Fibroblast of skin of scalp (primary cell): ENCODE results near the gene EPO.
"Not testable (repeated sequence)": the region's sequence is repeated elsewhere in the genome, so short reads cannot be mapped to it uniquely, and the experiment has no call there.

Experiments
- DNase-seq: peaks from one replicate; pipeline ENCODE4 v3.0.0-alpha.2; 2013

The EPO gene

DNA sequence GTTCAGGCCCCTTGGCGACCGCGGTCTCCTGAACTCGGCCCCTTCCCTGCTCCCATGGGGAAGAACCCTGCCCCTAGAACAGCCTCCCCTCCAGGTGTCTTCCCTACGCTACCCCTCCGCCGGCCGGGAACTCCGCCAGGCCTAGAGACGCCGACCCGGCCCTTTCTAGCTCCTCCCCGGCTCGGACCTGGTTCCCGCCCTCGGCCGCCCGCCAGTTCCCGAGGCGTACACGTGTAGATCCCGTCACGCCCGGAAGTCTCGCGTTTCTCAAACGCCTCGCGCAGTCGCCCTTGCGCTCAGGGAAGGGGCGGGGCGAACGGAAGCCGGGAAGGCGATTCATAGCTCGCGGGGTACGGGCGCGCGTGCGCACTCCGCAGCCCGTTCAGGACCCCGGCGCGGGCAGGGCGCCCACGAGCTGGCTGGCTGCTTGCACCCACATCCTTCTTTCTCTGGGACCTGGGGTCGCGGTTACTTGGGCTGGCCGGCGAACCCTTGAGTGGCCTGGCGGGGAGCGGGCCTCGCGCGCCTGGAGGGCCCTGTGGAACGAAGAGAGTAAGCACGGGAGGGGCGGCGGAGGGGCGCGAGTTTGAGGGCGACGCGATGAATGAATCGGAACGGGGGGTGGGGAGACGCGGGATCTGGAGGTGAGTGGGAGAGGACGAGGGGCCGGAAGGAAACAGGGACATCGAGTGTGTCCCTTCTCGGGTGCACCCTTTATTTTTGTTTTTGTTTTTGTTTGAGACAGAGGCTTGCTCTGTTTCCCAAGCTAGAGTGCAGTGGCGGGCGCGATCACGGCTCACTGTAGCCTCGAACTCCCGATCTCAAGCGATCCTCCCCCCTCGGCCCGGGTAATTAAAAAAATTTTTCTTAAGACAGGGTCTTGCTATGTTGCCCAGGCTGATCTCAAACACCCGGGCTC, 14.3 kb upstream of the EPO start, which contains the start of gene POP7:
TSS of gene POP7 (plus strand) at position 369 of the 919 bp plus-strand sequence. CDS start 710 bp downstream, outside the sequence.
- peak; percentile 99 for DNase-seq

DNA sequence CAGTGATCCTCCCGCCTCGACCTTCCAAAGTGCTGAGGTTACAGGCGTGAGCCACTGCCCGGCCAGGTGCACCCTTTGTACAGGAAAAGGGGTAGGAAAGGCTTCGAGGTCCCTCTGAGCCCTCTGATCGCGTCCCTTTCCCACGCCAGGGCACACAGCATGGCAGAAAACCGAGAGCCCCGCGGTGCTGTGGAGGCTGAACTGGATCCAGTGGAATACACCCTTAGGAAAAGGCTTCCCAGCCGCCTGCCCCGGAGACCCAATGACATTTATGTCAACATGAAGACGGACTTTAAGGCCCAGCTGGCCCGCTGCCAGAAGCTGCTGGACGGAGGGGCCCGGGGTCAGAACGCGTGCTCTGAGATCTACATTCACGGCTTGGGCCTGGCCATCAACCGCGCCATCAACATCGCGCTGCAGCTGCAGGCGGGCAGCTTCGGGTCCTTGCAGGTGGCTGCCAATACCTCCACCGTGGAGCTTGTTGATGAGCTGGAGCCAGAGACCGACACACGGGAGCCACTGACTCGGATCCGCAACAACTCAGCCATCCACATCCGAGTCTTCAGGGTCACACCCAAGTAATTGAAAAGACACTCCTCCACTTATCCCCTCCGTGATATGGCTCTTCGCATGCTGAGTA, 13.5 kb upstream of the EPO start:
- DNase-seq = no peak

DNA sequence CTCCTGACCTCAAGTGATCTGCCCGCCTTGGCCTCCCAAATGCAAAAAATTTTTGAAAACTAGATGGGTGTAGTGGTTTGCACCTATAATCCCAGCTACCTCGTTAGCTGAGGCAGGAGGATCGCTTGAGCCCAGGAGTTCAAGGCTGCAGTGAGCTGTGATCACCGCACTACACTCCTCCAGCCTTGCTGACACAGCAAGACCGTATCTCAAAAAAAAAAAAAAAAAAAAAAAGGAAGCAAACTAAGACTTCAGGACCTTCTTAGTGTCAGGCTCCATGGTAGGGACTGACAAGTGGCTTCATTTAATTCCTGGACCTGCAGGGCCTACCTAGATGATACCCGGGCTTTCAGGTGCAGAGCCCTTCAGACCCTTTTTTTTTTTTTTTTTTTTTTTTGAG, 11.9 kb upstream of the EPO start:
- DNase-seq = no peak

DNA sequence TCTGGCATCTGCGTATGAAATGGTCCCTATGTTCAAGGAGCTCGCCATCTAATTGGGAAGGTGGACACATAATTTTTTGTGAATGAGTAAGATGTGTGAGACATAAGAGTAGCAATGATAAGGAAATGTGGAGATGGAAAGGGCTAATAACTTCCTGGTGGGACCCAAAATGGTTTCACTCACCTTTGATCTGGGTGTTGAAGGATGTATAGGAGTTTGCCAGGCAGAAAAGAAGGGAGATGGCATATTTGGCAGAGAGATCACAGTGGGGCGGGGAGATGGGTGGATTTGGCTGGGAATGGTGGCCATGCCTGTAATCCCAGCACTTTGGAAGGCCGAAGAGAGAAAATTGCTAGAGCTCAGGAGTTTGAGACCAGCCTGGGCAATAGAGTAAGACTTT, 9.8 kb upstream of the EPO start:
- no peak for DNase-seq

DNA sequence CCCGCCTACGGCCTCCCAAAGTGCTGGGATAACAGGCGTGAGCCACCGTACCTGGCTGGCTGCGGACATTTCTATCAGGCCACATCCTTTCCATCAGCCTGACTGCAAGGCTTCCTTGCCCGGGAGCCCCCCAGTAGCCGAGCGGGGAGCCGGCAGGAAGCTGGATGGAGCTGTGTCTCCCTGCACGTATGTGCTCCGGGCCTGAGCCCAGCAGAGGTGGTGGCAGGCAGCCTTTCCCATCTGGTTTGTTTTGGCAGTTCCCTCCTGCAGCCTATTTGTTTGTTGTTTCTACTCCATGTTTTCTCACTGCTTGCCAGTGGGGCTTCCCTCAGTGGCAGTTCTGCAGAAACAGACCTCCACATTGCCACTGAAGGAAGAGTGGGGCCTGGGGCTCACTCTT, 8.9 kb upstream of the EPO start:
- no peak for DNase-seq

DNA sequence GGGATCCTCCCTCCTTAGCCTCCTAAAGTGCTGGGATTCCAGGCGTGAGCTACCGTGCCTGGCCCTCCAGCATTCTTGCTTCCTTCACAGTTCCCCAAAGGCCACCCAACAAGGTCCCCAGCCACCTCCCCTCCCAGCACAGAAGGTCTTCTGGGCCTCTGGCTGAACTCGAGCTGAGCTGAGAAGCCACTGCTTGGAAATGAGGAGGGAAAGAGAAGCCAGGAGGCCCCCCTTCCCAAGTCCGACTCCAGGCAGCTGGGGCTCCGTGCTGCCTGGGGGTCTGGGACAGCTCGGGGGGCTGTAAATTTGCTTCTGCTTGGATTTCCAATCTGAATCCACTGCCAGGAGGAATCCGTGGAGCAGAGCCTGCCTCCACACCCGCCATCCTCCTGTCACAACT, 5.5 kb upstream of the EPO start:
- DNase-seq = no peak

DNA sequence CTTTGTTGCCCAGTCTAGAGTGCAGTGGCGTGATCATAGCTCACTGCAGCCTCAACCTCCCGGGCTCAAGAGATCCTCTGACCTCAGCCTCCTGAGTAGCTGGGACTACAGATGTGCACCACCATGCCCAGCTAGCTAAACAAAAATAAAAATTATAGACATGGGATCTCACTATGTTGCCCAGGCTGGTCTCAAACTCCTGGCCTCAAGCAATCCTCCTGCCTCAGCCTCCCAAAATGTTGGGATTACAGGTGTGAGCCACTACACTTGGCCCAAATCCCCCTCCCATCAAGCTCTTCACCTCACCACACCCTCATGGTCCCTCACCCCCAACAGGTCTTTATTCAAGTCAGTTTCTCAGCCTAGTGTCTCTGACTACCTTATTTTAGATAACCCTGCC, 3.2 kb upstream of the EPO start:
- DNase-seq = not testable (repeated sequence)

DNA sequence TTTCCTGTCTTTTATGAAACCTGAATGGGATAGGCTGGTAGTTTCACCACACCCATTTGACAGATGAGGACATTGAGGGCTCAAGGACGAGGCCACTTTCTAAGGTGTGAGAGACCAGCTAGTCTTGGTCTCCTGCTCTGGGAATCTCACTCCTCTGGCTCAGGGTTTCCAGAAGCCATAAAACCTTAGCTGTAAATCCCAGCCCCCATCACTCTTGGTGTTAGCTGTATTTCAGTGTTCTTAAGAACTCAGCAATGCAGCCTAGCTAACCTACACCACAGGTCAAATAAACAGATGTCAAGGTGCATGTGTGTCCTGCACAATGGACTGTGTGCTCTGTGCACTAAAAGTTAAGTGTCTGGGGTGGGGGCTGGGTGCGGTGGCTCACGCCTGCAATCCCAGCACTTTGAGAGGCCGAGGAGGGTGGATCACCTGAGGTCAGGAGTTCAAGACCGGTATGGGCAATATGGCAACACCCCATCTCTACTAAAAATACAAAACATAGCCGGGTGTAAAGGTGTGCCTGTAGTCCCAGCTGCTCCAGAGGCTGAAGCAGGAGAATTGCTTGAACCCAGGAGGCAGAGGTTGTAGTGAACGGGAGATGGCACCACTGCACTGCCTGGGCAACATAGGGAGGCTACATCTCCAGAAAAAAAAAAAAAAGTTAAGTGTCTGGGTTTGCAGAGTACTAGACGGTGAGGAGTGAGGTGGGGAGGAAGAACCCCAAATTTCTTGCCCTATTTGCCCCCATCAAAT, 567 bp upstream of the EPO start:
- DNase-seq = peak; percentile 63

DNA sequence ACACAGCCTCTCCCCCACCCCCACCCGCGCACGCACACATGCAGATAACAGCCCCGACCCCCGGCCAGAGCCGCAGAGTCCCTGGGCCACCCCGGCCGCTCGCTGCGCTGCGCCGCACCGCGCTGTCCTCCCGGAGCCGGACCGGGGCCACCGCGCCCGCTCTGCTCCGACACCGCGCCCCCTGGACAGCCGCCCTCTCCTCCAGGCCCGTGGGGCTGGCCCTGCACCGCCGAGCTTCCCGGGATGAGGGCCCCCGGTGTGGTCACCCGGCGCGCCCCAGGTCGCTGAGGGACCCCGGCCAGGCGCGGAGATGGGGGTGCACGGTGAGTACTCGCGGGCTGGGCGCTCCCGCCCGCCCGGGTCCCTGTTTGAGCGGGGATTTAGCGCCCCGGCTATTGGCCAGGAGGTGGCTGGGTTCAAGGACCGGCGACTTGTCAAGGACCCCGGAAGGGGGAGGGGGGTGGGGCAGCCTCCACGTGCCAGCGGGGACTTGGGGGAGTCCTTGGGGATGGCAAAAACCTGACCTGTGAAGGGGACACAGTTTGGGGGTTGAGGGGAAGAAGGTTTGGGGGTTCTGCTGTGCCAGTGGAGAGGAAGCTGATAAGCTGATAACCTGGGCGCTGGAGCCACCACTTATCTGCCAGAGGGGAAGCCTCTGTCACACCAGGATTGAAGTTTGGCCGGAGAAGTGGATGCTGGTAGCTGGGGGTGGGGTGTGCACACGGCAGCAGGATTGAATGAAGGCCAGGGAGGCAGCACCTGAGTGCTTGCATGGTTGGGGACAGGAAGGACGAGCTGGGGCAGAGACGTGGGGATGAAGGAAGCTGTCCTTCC, 620 bp downstream of the EPO start:
- DNase-seq = no peak

DNA sequence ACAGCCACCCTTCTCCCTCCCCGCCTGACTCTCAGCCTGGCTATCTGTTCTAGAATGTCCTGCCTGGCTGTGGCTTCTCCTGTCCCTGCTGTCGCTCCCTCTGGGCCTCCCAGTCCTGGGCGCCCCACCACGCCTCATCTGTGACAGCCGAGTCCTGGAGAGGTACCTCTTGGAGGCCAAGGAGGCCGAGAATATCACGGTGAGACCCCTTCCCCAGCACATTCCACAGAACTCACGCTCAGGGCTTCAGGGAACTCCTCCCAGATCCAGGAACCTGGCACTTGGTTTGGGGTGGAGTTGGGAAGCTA, 1.2 kb downstream of the EPO start:
- DNase-seq = no peak

DNA sequence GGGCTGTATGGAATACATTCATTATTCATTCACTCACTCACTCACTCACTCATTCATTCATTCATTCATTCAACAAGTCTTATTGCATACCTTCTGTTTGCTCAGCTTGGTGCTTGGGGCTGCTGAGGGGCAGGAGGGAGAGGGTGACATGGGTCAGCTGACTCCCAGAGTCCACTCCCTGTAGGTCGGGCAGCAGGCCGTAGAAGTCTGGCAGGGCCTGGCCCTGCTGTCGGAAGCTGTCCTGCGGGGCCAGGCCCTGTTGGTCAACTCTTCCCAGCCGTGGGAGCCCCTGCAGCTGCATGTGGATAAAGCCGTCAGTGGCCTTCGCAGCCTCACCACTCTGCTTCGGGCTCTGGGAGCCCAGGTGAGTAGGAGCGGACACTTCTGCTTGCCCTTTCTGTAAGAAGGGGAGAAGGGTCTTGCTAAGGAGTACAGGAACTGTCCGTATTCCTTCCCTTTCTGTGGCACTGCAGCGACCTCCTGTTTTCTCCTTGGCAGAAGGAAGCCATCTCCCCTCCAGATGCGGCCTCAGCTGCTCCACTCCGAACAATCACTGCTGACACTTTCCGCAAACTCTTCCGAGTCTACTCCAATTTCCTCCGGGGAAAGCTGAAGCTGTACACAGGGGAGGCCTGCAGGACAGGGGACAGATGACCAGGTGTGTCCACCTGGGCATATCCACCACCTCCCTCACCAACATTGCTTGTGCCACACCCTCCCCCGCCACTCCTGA, 2.4 kb downstream of the EPO start:
- DNase-seq = no peak

DNA sequence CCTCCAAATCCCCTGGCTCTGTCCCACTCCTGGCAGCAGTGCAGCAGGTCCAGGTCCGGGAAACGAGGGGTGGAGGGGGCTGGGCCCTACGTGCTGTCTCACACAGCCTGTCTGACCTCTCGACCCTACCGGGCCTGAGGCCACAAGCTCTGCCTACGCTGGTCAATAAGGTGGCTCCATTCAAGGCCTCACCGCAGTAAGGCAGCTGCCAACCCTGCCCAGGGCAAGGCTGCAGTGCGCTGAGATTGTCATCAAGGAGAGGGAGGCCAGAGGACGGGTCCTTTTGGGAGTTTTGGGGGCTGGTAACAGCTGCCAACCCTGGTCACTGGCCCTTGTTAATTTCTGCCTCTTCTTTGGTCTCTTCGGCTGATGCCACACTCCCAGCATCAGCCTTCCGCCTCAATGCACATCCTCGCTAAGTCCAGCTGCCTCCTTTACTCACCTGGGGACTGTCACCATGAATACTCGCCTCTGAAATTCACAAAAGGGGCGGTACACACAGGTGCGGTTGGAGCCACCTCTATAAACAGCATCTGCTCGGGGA, 3.5 kb downstream of the EPO start:
- DNase-seq = no peak

DNA sequence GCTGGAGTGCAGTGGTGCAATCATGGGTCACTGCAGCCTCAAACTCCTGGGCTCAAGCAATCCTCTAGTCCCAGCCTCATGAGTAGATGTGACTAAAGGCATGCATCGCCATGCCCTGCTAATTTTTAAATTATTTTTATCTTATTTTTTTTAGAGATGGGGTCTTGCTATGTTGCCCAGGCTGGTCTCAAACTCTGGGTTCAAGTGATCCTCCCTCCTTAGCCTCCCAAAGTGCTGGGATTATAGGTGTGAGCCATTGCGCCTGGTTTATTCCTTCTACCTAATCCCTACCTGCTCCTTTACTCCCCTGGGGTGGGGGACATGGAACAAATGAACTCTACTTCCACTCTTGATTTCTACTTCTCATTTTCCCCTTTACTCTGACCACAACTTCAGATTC, 4.1 kb downstream of the EPO start:
- DNase-seq = not testable (repeated sequence)

DNA sequence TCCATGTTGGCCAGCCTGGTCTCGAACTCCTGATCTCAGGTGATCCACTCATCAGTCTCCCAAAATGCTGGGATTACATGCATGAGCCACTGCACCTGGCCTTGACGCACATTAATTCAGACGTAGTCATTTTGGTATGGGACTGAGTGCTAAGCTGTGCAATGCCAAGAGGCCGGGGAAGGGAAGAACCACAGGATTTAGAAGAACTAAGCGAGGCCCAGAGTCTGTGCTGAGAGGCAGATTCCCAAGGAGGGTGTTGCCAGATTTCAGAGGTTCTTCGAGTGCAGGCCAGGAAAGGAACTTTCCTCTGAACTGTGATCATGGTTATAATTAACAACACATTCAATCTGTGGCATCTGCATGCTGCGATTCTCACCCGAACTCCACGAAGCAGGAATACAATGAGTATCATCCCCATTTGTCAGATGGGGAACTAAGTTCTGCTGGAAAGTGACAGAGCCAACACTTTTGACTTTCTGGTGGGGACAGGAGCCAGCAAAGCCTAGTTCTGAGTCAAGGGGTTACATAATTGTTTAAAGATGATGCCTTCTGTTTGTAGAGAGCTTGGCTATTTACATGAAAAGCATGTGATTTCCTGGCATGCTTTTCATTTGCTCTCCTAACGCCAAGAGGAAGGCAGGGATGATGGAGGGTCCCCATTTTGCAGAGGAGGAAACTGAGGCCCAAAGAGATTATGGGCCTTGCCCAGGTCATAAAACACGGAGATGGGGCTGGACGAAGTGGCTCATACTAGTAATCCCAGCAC, 6.9 kb downstream of the EPO start:
- DNase-seq = peak; percentile 92

DNA sequence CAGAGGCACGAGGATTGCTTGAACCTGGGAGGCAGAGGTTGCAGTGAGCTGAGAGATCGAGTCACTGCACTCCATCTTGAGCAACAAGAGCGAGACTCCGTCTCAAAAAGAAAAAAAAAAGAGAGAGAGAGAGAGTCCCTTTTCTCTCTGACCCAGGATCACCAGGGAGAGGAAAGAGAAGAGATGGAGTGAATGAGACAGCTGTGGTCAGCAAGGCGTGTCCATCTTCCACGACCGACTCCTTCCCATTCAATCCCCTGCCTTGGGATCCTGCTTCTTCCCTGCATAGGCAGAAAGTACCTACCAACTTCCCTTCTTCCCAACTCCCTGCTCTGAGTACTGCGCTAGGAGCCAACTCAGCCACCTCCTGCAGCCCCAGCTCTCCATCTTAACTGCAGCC, 7.9 kb downstream of the EPO start:
- DNase-seq = no peak

DNA sequence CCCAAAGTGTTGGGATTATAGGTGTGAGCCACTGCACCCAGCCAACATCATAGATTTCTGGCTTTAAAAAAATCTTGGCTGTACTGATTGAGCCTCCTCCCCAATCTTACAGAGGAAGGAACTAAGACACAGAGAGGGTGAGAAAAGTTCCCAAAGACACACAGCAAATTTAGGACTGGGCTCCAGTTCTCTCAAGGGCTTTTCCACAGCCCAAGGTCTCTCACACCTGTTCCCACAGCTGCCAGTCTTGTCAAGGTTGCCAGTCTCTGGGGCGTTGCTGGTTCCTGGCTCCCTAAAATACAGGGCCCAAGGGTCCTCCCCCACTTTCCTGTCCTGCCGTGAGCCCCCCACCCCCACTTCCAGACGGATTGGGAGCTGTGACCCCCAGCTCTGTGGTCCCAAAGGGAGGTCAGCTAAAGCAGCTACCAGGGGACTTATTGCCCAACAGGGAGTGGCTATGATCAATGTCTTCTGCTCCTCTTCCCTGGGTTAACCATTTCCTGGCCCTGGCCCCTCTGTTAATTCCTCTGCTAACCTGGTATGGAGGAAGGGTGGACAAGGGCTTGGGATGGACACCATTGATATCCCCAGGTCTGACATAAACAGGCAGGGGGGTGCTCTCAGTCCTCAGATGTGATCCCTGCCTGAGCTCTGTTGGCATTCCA, 10.0 kb downstream of the EPO start:
- no peak for DNase-seq

DNA sequence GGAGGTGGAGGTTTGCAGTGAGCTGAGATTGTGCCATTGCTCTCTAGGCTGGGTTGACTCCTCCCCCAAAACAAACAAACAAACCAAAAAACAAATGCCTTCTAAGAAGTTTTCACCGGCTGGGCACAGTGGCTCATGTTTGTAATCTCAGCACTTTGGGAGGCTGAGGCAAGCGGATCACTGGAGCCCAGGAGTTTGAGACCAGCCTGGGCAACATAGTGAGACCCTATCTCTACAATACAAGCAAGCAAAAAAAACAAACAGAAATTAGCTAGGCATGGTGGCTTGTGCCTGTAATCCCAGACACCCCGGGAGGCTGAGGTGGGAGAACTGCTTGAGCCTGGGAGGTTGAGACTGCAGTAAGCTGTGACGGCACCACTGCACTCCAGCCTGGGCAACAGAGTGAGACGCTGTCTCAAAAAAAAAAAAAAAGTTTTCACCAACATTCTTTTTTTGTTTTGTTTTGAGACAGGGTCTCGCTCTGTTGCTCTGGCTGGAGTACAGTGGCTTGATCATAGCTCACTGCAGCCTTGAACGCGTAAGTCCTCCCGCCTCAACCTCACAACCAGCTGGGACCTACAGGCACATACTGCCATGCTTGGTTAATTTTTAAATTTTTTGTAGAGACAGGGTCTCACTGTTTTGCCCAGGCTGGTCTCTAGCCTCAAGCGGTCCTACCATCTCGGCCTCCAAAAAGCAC, 11.8 kb downstream of the EPO start:
- DNase-seq = no peak

DNA sequence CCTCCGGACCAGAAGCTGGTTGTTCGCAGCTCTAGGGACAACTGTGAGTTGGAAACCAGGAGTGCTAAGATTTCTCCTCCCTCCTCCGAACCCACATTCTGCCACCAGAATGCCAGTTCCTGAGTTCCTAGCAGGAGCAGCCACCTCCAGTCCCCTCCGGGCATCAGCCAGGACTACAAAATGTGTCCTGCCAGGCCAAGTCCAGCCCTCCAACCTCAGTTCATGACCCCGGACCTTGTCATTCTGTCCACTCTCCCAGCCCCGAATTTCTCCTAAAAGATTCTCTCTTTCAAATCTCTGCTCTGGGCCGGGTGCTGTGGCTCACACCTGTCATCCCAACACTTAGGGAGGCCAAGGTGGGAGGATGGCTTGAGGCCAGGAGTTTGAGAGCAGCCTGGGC, 15.5 kb downstream of the EPO start:
- DNase-seq = no peak

DNA sequence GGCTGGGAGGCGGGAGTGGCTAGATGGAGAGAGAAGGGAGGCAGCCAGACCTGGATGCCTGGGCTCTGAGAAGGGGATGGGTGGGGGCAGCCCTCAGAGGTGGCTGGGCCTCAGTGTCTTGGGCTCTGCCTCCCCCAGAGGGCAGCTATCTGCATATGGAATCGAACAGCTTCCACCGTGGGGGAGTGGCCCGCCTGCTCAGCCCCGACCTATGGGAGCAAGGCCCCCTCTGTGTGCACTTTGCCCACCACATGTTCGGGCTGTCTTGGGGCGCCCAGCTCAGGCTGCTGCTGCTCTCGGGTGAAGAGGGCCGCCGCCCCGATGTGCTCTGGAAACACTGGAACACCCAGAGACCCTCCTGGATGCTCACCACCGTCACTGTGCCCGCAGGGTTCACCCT, 16.4 kb downstream of the EPO start:
- no peak for DNase-seq

DNA sequence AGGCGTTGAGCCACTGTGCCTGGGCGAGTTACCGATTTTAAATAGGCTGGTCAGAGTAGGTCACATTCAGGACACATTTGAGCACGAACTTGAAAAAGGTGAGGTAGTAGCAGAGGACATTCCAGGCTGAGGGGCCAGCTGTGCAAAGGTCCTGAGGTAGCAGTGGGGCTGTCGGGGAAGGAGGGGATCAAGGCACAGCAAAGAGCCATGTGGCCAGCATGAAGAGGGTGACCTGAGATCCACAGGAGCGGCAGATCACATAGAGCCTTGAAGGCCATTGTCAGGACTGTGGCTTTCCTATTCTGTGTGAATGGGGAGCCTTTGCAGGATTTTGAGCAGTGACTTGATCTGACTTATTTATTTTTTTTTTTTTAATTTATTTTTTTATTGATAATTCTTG, 19.7 kb downstream of the EPO start:
- DNase-seq = no peak
